Measurements from ENCODE around the gene TERB1. TPM values are rescaled to one million over a fixed set of nuclear protein-coding genes. Genes with fewer than 3 reads are reported as not detected.

Gene TERB1
- total RNA-seq, 4 donors from 2014 or later: 0.33 to 0.68 TPM; not detected in 2

DNA sequence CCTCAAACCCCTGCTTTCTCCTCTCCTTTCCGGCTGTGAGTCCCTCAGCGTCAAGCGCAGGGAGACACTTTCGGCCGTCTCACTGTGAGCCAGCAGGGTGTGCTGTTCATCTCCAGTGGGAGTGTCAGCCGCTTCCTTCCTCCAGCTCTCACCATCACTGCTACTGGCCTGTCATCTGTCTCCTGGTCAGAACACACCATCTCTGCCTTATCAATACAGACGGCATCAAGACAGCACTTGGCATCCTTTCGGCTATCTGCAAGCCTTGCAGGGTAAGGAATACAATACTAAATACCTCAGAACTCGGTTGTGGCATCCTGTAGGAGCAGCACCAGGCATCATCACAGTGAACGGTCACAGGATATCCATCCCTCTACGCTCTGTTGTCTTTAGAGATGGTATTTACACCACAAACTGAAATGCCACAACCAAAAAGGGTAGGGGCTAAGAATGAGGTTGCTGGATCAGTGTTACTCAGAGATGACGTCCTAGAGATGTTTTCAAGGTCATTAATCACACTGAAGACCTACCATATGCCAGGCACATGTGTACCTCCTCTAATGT lies 84.2 kb downstream of the TERB1 start:
- TF ChIP-seq, protein P1, sequence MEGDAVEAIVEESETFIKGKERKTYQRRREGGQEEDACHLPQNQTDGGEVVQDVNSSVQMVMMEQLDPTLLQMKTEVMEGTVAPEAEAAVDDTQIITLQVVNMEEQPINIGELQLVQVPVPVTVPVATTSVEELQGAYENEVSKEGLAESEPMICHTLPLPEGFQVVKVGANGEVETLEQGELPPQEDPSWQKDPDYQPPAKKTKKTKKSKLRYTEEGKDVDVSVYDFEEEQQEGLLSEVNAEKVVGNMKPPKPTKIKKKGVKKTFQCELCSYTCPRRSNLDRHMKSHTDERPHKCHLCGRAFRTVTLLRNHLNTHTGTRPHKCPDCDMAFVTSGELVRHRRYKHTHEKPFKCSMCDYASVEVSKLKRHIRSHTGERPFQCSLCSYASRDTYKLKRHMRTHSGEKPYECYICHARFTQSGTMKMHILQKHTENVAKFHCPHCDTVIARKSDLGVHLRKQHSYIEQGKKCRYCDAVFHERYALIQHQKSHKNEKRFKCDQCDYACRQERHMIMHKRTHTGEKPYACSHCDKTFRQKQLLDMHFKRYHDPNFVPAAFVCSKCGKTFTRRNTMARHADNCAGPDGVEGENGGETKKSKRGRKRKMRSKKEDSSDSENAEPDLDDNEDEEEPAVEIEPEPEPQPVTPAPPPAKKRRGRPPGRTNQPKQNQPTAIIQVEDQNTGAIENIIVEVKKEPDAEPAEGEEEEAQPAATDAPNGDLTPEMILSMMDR (IDR thresholded peaks at IDR 0.05; ENCODE audit: low read depth): no peak

DNA sequence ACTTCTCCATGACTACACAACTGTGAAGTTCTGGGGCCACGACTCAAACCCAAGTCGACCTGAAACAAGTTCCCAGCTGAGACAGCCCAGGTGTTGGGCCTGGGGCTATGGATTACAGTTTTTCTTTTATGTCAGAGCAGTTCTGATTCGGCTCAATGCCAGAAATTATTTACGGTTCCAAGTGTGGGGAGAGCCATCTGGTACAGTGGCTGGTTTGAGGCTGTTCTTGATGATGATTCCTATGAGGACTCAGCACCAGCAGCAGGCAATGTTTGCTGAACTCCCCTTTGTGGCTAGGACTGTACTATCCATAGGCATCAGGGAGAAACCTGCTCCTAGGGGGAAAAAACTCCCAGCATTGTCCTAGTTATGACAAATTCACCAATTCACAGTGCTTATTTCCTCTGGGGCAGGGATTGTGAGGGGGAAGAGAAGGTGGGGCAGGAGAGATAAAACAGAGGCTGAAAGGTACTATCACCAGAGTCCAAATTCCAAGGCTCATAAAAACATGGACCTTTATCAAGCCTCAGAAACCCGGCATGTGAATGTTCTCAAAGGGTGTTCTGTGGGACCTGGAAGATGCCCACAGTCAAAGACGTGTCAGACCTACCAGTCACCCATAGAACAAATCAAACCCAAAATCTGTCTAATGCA lies 86.6 kb downstream of the TERB1 start:
- TF ChIP-seq, protein P1 (IDR thresholded peaks at IDR 0.05; ENCODE audit: low read depth): no peak

DNA sequence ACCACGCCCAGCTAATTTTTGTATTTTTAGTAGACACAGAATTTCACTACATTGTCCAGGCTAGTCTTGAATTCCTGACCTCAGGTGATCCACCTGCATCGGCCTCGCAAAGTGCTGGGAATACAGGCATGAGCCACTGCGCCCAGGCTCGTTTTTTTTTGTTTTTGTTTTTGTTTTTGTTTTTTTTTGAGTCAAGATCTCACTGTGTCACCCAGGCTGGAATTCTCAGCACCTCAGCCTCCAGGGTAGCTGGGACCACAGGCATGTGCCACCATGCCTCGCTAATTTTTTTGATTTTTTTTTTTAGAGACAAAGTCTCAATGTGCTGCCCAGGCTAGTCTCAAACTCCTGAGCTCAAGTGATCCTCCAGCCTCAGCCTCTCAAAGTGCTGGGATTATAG lies 87.3 kb downstream of the TERB1 start:
- TF ChIP-seq, protein P1 (IDR thresholded peaks at IDR 0.05; ENCODE audit: low read depth): no peak

DNA sequence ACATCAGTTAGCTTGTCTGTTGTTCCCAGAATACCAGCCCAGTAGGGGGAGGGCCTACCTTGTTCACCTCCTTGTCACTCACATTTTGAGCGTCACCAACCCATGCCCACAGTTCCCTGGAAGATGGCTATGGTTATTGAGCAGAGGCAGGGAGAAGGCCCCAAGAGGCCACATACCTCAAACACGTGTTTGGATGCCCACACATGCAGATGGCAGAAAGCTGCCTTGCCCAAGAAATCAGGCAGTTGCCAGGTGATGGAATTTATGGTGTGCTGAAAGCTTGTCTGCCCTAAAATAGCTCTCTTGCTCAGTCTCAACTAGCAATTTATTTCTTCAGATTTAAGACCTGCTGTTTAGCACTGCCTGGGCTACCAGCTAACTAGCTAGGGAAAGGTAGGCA lies 88.3 kb downstream of the TERB1 start:
- TF ChIP-seq, protein P1 (IDR thresholded peaks at IDR 0.05; ENCODE audit: low read depth): no peak

DNA sequence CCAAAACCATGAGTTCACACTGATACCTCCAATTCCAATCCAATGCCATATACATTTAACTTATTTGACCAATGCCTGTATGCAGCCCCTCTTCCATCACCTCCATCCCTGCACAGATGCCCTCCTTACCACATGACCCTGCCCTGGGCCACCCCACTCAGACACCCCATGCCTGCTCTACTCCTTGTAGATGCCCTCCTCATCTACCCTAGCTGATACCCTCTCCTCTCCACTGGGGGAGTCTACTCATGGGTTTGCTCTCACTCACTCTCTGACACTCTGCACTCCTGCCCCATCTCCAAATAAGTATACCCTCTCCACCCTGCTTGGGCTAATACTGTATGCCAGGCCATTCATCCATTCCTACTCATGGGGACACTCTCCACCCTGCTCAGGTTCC lies 88.9 kb downstream of the TERB1 start:
- TF ChIP-seq, protein P1 (IDR thresholded peaks at IDR 0.05; ENCODE audit: low read depth): no peak

DNA sequence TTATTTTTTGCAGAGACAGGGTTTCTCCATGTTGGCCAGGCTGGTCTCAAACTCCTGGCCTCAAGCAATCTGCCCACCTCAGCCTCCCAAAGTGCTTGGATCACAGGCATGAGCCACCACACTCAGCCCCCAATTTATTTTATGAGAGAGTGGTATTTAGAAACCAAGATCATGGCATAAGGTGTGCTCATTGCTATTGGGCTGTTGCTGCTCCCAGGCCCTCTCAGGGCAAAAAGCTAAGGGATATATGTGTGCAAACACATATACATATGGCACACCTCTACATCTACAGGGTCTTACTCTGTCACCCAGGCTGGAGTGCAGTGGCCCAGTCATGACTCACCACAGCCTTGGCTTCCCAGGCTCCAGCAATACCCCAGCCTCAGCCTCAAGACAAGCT lies 89.8 kb downstream of the TERB1 start:
- TF ChIP-seq, protein P1 (IDR thresholded peaks at IDR 0.05; ENCODE audit: low read depth): no peak

DNA sequence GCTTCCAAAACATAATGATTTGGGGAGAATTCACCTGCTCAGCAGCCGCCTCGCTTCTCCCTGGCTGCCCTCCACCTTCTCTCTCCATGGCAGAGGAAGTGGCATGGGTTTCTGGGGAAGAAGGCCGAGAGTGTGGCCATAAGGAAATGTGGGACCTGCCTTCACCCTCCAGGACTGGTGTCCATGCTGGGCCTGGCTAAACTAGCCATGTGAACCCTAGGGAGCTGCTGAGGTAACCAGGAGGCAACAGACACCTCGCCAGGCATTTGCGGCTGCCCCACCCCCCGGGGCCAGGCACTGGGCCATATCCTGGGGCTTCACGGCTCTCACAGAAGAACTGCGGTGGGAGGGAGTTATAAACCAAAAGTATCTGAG lies 94.9 kb downstream of the TERB1 start:
- TF ChIP-seq, protein P1 (IDR thresholded peaks at IDR 0.05; ENCODE audit: low read depth): no peak

All from subcutaneous adipose tissue (tissue), 4 donors.